AG04449 (cell line): ENCODE data around the gene MMP25.
A peak's percentile ranks its signal among the peaks of the same experiment; 100 is the strongest.

Experiments
- CTCF ChIA-PET: fragments of 350-600 bp; formaldehyde crosslinking; extraction: SDS; loops from one replicate; lab custom pipeline; 2021; ENCODE audit warnings: antibody characterized with exemption; lab: Yijun Ruan, JAX
- POLR2A ChIA-PET: fragments of 400-600, 350-600 bp; formaldehyde crosslinking; extraction: SDS; loops from one replicate; lab custom pipeline; 2020; ENCODE audit warnings: antibody characterized with exemption, inconsistent platforms; lab: Yijun Ruan, JAX
- DNase-seq: peaks from one replicate; pipeline ENCODE4 v3.0.0-alpha.2; 2010; ENCODE audit warnings: low read depth, low spot score
- H3K4me3 ChIP-seq: 2 replicates; pipeline ENCODE4 v1.5.1; 2011; ENCODE audit warnings: low read depth, mild to moderate bottlenecking, control low read depth, low read length
- TF ChIP-seq, protein P1 (sequence below): IDR thresholded peaks from one replicate; pipeline ENCODE4 v1.5.1; 2011; ENCODE audit warnings: mild to moderate bottlenecking, moderate library complexity, low read length, control low read depth, inconsistent platforms; ENCODE audit not compliant: insufficient read depth; ENCODE audit errors: missing control alignments

MMP25 gene

DNA sequence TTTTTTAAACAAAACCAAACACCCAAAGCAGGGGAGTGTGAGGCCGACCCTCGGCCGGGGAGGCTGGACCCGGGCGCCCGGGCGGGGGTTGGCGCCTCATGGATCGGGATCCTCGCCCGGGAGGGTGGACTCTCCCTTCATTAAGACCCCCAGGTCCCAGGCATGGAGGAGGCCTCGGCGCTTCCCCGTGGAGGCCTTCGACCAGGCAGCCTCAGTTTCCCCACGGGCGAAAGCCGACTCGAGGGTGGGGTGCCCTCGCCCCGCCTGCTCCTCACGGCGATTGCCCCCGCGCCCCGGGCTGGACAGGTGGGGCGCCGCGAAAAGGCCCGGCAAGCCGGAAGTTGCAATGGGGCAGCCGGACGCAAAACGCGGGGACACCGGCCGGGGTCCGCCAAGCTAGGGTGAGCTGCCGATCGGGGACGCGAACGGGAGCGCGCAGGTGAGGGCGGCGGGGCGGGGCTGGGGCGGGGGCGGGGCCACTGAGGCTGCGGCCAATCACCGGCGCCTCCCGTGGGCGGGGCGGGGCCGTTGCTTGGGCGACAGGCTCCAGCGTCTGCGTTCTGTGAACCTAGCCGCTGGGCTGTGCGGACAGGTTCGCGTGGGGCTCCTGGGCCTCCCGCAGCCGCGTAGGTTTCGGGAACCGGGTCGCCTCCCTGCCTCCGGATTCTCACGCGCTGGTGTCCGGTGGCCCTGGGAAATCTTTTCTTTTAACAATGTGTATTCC, 60.0 kb downstream of the MMP25 start:
- CTCF ChIA-PET: interaction anchor here (1.0 to 4.7 kb wide), 3 partner anchors 23 to 47 kb away, joined by 3 to 31 read pairs (median 5); no protein-coding TSS in a partner anchor
- POLR2A ChIA-PET: interaction anchor here (1.2 kb wide), 1 partner anchor 11 kb away, joined by 3 read pairs; no protein-coding TSS in a partner anchor
- TF ChIP-seq, protein P1, sequence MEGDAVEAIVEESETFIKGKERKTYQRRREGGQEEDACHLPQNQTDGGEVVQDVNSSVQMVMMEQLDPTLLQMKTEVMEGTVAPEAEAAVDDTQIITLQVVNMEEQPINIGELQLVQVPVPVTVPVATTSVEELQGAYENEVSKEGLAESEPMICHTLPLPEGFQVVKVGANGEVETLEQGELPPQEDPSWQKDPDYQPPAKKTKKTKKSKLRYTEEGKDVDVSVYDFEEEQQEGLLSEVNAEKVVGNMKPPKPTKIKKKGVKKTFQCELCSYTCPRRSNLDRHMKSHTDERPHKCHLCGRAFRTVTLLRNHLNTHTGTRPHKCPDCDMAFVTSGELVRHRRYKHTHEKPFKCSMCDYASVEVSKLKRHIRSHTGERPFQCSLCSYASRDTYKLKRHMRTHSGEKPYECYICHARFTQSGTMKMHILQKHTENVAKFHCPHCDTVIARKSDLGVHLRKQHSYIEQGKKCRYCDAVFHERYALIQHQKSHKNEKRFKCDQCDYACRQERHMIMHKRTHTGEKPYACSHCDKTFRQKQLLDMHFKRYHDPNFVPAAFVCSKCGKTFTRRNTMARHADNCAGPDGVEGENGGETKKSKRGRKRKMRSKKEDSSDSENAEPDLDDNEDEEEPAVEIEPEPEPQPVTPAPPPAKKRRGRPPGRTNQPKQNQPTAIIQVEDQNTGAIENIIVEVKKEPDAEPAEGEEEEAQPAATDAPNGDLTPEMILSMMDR: no peak

More for the DNA sequence above, 60.0 kb downstream of the MMP25 start:
- H3K4me3 ChIP-seq: peak overlapping the region; percentile 66
- DNase-seq: no peak
